NCI-H1417 treated with DMSO at 0.1 percent for 48 hours (cell line): ENCODE measurements around the gene CARD11.

ENCODE experiments used
- DNase-seq: peaks from one replicate; lab custom pipeline; 2025; lab: John Stamatoyannopoulos, UW

CARD11 gene

GRCh38 chr7:2872296-2872874 is 171.3 kb downstream of the CARD11 start:
- no peak for DNase-seq

GRCh38 chr7:2870471-2870931 is 173.2 kb downstream of the CARD11 start:
- no peak for DNase-seq

- no peak for DNase-seq
These were observed 173.7 kb downstream of the CARD11 start for GRCh38 chr7:2869981-2870380.

- no peak for DNase-seq
These were observed 177.1 kb downstream of the CARD11 start for GRCh38 chr7:2866601-2867000.

GRCh38 chr7:2864999-2865670 is 178.5 kb downstream of the CARD11 start:
- DNase-seq, result no peak

GRCh38 chr7:2864204-2864985 is 179.3 kb downstream of the CARD11 start:
- DNase-seq, result no peak

- no peak for DNase-seq
These were observed 180.1 kb downstream of the CARD11 start for GRCh38 chr7:2863461-2864066.

GRCh38 chr7:2862831-2863361 is 180.8 kb downstream of the CARD11 start:
- DNase-seq, result no peak

GRCh38 chr7:2861509-2861908 is 182.2 kb downstream of the CARD11 start:
- no peak for DNase-seq

- DNase-seq, result peak; percentile 90
These were observed 183.0 kb downstream of the CARD11 start for GRCh38 chr7:2860627-2861133.

GRCh38 chr7:2859952-2860351 is 183.7 kb downstream of the CARD11 start:
- DNase-seq, result no peak

GRCh38 chr7:2858621-2859020 is 185.0 kb downstream of the CARD11 start:
- DNase-seq, result no peak

GRCh38 chr7:2856388-2857169 is 187.1 kb downstream of the CARD11 start:
- no peak for DNase-seq
